ENCODE results near the gene PLXNA3.

- TF ChIP-seq, protein P1, sequence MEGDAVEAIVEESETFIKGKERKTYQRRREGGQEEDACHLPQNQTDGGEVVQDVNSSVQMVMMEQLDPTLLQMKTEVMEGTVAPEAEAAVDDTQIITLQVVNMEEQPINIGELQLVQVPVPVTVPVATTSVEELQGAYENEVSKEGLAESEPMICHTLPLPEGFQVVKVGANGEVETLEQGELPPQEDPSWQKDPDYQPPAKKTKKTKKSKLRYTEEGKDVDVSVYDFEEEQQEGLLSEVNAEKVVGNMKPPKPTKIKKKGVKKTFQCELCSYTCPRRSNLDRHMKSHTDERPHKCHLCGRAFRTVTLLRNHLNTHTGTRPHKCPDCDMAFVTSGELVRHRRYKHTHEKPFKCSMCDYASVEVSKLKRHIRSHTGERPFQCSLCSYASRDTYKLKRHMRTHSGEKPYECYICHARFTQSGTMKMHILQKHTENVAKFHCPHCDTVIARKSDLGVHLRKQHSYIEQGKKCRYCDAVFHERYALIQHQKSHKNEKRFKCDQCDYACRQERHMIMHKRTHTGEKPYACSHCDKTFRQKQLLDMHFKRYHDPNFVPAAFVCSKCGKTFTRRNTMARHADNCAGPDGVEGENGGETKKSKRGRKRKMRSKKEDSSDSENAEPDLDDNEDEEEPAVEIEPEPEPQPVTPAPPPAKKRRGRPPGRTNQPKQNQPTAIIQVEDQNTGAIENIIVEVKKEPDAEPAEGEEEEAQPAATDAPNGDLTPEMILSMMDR (conservative IDR thresholded peaks at IDR 0.05 in 1 of 2, IDR thresholded peaks at IDR 0.05 in 1 of 2; ENCODE audit: extremely low read depth in 1 of 2, insufficient read depth in 1 of 2, low read depth in 1 of 2, low read length in 2 of 2): no peak
- no peak for TF ChIP-seq EZH2 (IDR thresholded peaks at IDR 0.05; ENCODE audit: borderline replicate concordance, low read length)
These were observed 45.6 kb upstream of the PLXNA3 start for GRCh38 chrX:154412468-154412867.

Measured in mammary epithelial cell (primary cell).